ENCODE results near the gene OLFM2.

GRCh38 chr19:9811139-9811538, 125.2 kb downstream of the OLFM2 start:
- TF ChIP-seq CTCF (IDR thresholded peaks at IDR 0.05): no peak
- TF ChIP-seq POLR2AphosphoS5 (IDR thresholded peaks at IDR 0.05): no peak
- TF ChIP-seq POLR2A (IDR thresholded peaks at IDR 0.05): no peak

Measured in breast epithelium (tissue), 3 donors.